DMS53 treated with DMSO at 0.1 percent for 48 hours (cell line): ENCODE measurements around the gene RSPRY1.

ENCODE experiments used
- DNase-seq: peaks from one replicate; lab custom pipeline; 2025; ENCODE audit not compliant: unreplicated experiment; lab: John Stamatoyannopoulos, UW

RSPRY1 gene

DNA sequence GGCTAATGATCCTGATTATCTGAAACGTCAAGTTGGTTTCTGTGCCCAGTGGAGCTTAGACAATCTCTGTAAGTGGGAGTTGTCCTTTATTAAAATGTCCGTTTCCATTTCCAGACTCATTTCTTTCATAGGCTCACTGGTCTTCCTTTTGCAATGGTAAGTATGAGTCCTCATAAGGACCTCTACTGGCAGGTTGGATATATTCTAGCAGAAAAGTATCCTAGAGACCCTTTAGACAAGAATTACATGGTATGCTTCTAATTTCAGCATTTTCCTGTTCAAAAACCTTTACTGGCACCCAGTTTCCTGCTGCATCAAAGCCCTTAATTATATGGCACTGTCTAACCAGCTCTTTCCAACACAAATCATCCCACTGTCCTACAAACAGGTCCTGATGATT is 30.8 kb downstream of the RSPRY1 start:
- DNase-seq = no peak

DNA sequence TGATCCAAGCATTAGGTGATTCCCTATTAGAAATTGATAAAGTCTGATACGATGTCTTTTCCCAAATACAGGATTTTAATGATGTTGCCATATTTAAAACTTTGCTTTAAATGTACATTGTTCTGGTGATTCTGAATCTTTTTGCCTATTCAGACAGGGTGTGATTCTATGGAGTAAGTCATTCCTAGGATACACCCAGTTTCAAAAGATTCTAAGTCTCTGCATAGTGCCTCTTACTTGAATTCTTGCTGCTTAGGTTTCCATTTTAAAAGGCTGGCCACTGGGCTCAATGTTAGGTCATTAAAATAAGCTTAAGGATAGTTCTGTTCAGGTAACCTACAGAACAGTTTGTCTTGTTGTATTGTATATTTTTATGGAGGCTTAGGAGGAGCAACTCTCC is 36.9 kb downstream of the RSPRY1 start:
- no peak for DNase-seq

DNA sequence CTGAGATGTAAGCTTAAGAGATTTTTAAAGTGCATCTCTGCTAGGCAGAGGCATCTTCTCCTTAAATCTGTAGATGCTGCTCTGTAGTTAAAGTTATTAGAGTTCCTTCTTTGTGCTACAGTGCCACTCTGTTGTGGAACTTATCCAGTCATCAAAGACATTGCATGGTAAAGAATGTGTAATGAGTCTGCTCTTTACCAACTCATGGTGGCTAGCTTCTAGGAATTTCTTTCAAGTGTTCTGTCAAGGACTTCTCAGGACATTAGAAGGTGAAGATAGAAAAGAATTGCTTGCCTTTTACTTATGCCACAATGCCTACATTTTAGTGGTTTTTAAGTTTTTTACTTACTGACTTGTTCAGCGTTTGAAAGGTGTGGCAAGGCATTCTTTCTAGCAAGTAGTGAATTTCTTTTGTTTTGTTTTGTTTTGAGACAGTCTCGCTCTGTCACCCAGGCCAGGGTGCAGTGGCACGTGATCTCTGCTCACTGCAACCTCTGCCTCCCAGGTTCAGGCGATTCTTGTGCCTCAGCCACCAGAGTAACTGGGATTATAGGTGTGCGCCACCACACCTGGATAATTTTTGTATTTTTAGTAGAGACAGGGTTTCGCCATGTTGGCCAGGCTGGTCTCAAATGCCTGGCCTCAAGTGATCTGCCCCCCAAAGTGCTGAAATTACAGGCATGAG is 38.7 kb downstream of the RSPRY1 start:
- no peak for DNase-seq

DNA sequence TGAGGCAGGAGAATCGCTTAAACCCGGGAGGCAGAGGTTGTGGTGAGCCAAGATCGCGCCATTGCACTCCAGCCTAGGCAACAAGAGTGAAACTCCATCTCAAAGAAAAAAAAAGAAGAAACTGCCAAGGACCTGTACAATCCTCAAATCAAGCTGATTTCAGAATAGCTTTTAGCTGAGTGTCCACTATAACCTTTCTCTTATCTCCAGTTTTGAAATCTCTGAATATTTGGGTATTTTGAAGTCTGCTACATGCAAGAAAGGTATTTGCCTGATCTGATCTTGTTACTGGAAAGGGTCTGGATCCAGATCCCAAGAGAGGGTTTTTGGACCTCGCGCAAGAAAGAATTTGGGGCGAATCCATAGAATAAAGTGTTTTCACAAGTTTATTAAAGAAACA is 39.8 kb downstream of the RSPRY1 start:
- DNase-seq = no peak

DNA sequence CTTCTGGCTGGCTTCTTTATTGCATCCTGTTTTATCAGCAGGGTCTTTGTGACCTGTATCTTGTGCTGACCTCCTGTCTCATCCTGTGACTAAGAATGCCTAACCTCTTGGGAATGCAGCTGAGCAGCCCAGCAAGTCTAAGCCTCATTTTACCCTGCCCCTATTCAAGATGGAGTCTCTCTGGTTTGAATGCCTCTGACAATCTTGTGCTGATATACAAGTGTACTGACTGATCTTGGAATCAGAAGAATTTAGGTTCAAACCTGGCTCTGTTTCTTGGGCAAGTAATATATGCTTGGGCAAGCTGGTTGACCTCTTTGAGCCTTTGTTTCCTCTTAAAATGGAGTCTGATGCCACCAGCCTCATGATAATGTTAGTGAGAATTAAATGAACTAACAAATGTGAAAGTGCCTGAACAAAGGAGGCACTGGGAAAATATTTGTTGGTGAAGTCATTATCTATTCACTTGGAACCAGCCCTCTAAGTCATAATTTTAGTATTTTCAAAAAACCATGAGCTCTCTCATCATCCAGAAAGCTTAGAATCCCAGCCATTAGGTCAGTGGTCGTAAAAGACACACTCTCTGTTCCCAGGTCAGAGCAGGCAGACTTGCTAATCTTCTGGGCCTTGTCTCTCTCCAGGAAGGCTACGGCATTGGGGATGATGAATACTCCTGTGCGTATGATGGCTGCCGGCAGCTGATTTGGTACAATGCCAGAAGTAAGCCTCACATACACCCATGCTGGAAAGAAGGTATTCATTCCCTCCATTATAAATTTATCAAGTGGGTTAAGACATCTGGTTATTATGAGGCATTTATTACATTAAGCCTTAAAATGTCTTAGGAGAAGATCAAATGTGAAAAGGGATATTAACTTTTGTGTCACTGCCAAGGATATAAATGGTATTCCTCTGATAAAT is 40.8 kb downstream of the RSPRY1 start:
- DNase-seq = no peak

DNA sequence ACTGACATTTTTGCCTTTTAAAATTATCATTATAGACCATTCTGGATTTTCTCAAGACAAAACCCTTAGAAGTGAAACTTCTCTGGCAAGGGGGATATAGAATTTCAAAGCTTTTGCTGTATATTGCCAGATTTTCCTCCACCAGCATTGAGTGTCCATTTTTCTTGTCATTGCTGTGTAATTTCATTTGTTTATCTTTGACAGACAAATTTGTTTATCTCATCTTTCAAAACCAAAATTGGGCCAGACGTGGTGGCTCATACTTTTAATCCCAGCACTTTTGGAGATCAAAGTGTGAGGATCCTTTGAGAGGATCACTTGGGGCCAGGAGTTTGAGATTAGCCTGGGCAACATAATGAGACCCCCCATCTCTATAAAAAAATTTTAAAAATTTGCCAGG is 43.0 kb downstream of the RSPRY1 start:
- DNase-seq = no peak

DNA sequence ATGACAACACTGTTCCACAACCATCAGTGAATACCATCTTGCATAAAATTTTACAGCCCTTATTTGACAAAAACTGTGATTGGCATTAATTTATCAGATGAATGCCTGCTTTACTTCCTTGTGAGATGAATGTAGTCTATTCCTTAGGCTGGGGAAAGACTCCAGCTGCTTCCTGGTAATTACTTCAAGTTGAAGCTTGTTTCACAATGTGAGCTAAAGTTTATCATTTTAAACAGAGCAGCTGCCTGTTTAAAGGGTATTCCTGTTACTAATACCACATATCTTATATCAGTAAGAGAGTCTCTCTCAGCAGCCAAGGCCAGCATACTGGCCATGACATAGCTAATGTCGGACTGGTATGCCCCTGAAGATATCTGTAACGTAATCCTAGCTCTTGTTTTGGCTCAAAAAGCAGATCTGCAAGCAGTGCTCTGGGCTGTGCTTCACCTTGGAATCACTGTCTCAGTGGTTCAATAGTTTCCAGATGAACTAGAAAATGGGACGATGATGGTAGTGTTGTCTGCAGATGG is 45.8 kb downstream of the RSPRY1 start:
- DNase-seq = no peak

DNA sequence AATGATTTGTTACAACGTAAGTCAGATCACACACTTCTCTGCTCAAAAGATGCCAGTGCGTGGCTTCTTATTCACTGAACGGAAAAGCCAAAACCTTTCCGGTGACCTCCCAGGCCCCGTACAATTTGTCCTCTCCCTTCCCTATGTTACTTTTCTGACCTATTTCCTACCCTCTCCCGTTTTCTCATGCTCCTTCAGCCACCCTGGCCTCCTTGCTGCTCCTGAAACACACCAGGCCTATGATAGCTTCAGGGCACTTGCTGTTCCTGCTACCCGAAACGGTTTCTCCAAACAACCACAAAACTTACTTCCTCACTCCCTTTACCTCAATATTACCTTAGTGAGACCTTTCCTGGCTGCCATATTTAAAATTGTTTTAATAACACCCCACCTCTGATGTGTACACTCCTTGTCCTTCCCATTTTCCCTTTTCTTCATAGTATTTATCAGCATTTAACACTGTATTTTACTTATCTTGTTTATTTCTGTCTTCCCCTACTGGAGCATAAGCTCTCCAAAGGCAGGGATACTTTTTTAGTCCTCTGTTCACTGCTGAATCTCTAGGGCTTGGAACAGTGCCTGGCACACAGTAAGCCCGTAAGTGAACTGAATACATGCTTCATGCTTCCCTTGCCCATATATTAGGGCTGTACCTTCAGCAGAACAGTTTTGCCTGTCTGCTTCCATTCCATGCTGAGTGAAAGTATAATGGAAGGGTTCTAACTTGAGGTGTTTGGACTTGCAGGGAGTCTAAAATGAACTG is 48.0 kb downstream of the RSPRY1 start:
- DNase-seq = no peak

DNA sequence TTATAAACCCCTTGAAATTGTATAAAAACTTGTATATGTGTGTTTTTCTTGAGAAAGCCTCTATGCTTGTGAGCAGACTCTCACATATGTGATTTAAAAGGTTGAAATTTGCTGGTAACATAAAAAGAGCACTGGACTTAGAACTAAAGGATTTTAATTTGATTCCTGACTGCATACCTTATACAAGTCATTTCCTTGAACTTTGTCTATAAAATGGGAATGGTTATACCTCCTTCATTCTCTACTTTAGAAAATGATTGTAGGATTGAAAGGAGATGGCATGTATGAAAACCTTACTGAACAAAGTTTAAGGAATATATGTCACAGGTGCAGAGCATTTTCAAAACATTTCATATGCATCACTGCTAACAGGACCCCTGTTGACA is 48.6 kb downstream of the RSPRY1 start:
- DNase-seq = no peak

DNA sequence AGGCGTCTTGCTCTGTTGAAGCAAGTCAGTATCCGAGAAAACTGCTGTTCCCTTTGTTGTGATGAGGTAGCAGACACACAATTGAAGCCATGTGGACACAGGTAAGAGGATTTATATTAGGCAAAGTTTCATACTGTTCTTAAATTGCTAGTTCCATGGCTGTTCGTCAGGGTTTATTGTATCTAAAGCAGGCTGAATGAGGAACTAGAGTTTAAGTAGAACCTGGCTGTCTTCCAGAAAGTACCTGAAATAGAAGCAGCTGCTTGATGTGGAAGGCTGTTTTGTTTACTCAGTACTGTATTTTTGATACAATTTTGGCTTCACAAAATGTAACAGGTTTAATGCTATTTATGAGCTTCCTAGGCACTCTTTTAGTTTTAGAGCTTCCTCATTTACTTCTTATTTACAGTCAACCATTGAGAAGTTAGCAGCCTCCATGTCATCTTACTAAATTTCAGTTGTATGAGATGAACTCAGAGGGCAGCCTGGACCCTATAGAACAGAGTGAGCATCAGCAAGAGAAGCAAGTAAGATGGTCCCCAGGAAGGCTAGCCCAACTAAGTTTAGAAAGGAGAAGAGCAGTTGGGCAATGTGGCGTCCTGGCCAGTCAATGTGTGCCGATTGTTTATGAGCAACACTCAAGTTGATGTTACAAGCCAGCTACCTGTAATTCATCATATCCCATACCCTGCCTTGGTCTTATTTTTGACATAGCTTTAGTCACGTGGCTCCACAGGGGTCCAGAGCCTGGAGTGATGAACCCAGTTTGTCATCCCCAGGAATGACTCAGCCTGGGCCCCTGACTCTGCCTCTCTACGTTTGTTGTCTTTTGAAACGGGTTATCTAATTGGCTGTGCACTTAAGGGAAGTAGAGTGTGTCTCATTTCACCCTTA is 49.2 kb downstream of the RSPRY1 start:
- peak; percentile 9 for DNase-seq

DNA sequence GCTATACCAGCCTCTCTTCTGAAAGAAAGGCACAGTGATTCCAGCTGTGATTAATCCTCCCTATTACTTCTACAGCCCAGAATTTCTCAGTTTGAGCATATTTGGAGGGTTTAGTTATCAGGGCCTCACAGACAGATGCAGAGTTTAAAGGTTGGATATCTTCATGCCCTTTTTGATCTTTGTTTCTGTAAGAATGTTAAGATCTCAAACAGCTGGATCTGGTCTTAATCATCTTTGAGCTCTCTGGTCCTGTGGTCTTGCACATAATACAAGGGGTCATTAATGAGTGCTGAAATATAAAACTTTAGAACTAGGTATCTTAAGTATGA is 49.9 kb downstream of the RSPRY1 start:
- no peak for DNase-seq

DNA sequence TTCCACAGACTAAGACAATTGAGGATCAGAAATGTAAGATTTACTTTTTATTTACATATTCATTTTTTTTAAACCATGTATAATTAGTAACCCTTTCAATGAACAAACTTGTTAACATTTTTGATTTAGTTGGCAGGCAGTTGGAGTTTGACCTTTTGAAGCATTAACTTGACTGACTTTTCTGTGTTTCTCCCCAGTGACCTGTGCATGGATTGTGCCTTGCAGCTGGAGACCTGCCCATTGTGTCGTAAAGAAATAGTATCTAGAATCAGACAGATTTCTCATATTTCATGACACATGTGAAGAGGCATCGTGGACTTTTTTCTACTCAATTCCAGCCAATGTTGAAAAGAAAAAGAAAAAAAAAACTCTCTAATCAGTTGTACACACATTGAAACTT is 52.6 kb downstream of the RSPRY1 start:
- DNase-seq = no peak

DNA sequence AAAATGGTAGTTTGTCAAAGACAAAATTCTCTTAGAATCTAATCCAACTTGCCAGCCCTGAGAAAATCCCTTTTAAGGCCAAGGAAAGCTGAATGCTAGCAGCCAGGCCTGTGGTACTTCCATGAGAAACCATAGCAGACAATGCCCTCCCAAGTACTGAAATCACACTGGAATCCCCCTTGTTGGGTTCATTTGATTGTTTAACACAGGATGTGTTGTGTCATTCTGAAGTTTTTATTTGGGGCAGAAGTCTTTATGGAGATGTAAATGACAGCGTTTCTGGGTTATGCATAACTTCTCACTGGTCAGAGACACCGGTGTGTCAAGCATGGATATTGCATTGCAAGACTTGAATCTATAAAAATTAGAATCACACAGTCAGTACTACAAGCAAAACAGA is 53.0 kb downstream of the RSPRY1 start:
- DNase-seq = no peak

DNA sequence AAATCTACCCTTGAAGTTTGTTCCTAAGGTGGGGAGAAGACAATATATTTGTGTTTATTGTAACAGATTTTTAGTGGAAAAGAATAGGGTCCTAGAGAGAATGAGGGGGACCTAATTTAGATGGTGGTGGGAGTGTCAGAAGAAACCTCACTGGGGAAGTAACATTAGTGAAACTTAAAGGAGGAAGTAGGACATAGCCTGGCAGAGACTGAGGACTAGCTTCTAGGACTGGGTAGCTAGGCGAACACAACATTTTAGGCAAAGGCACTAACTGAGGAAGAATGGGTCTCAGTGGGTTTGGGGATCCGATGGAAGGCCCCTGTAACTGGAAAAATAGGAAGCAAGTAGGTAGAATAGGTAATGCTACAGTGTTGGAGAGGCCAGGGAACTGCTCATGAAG is 54.7 kb downstream of the RSPRY1 start:
- no peak for DNase-seq

DNA sequence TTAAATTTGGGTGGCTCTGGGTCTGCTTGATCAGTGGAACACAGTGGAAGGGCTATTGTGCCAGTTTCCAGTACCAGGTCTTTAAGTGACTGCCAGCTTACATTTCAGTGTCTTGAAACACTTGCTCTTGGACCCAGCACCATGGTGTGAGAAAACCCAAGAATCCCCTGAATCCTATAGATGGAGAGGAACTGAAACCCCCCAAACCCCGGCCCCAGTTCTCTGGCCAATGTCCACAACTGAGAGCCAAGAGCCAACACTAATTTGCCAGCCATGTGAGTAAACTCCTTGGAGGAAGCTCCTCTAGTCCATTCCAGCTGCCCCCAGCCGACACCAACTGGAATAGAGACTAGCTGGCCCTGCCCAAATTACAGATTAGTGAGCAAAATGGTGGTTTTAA is 56.5 kb downstream of the RSPRY1 start:
- no peak for DNase-seq

DNA sequence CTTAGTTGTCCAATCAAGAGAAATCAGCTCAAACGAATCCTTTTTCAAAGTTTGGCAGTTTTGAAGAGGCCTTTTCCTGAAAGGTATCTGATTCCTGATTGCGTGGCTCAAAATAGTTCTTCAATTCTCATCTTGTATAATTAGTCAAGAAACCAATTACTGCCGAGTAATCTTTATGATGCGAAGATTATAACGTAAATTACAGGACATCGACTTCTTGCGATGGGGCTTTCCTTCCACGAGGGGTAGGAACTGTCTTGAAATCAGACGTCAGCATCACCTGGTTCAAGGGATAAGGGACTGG is 58.3 kb downstream of the RSPRY1 start:
- no peak for DNase-seq

DNA sequence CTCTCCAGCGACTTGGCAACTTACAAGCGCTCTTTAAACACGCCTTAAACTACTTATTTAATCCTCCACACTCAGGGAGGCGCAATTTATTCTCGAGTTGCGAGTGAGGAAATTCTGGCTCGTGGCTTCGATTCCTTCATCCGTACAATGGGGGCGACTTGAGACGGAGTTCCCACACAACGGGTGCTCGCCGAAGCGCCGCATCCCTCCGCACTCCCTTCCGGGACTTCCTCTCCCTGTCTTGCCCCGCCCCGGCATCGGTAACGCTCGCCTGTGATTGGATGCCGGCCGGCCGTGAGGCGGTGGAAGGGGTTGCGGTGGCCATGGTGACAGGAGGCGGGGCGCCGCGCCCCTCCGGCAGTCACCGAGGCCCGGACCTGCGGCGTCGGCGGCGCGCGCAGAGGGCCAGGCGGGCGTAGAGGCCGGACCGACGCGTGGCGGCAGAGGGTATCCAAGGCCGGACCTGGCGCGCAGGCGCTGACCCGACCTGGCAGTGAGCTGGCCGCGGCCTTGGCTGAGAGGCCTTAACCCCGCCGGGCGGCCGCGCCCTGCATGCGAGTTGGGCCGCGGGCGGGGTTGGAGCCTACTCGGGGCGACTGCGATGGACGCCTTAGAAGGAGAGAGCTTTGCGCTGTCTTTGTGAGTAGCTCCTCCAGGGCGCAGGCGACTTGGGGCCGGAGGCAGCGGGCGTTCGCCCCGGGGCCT is 58.8 kb downstream of the RSPRY1 start, which contains the start of gene ARL2BP:
ARL2BP (plus strand) TSS at position 493 of the 705 bp plus-strand sequence; CDS start at position 602, 109 bp downstream.
- DNase-seq = peak; percentile 96

DNA sequence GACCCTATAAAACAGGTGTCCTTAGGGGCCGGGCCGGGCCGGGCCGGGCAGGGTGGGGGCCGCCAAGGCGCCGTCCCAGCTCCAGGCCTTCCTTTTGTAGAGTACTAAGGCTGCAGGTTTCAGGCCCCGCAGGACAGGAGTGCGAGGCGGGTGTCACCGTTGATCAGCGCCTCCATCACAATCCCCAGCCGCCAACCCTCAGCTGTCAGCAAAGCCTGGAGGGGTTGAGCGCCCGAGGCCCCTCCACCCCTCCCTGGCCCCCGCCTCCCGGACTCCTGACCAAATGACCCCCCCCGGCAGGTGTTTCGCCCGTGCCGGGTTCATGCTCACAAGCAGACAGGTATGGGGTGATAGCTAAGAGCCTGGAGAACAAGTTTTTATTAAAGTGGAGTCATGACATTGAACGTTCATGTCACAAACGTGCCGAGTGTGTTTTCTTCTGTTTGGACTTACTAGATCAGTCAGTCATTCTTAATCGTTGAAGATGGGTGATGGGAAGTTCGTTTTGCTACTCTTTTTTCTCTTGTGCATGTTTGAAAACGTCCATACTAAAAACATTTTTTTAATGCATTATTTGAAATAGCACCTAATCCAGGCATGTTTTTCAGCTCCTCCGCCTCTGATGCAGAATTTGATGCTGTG is 59.5 kb downstream of the RSPRY1 start:
- peak; percentile 18 for DNase-seq

DNA sequence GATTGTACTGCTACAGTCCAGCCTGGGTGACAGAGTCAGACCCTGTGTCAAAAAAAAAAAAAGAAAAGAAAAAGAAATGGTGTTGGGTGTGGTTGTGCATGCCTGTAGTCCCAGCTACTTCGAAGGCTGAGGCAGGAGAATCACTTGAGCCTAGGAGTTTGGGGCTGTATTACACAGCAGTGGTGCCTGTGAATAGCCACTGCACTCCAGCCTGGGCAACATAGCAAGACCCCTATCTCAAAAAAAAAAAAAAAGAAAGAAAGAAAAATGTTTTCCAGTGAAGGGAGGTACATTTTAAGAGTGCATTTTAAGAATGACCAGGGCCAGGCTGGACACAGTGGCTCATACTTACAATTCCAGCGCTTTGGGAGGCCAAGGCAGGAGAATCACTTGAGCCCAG is 65.2 kb downstream of the RSPRY1 start:
- DNase-seq = no peak
